GM19023 (cell line): Measurements from ENCODE around the gene ONECUT3.
"Not testable (repeated sequence)": the region's sequence is repeated elsewhere in the genome, so short reads cannot be mapped to it uniquely, and the experiment has no call there.

Experiments
- ATAC-seq: cut with Tn5 transposase; IDR thresholded peaks from one replicate; pipeline ENCODE4 v1.9.1; 2021; ENCODE audit warnings: mild to moderate bottlenecking, moderate library complexity; ENCODE audit not compliant: unreplicated experiment

The ONECUT3 gene

GRCh38 chr19:1790054-1790792, 36.9 kb downstream of the ONECUT3 start:
- no peak for ATAC-seq

DNA sequence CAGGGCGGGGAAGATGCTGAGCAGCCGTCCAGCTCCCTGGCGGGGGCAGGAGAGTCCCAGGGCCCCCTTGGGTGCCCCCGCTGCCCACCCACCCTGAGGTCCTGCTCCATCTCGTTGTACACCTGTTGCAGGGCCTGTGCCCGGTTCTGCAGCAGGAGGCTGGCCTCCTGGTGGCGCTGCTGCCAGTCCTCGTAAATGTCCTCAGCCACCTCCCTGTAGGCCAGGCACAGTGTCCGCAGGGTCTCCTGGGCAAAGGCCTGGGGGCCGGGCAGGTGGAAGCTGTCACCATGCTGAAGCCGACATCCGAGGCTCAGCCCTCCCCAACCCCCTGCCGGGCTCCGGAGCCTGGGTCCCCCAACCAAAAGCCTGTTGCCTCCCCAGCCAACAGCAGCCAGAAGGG, 38.6 kb downstream of the ONECUT3 start:
- no peak for ATAC-seq

- no peak for ATAC-seq
Observed at GRCh38 chr19:1794424-1795172, 41.3 kb downstream of the ONECUT3 start.

- no peak for ATAC-seq
Observed at GRCh38 chr19:1796395-1797142, 43.3 kb downstream of the ONECUT3 start.

DNA sequence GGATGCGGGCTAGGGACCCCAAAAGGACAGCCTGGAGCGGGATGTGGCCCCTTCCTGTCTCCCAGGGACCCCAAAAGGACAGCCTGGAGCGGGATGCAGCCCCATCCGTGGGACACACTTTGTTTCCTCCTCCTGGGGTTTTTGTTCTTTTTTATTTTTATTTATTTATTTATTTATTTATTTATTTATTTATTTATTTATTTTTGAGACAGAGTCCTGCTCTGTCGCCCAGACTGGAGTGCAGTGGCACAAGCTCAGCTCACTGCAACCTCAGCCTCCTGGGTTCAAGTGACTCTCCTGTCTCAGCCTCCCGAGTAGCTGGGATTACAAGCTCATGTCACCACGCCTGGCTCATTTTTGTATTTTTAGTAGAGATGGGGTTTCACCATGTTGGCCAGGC, 44.0 kb downstream of the ONECUT3 start:
- not testable (repeated sequence) for ATAC-seq

DNA sequence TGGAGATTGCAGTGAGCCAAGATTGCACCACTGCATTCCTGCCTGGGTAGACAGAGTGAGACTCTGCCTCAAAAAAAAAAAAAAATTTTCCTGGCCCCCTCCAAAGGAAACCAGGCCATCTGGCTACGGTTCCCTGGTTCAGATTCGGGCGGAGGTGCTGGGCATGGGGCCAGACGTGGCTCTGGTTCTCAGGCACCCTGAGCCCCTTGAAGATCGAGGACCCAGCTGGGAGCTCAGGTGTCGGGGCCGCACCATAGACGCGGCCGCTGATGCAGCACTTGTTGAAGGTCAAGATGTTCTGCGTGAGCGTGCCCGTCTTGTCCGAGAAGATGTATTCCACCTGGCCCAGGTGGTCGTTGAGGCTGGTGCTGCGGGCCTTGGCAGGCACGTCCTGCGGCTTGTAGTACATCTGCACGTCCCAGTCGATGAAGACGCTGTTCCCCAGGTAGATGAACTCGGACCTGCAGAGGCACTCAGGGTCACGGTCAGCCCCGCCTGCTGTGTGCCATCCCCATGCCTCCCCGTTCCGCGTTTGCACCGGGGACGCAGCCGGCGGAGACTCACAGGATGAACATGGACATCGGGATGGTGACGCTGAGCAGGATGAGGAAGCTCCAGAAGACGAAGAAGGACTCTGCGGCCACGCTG, 46.5 kb downstream of the ONECUT3 start:
- ATAC-seq, result no peak

- no peak for ATAC-seq
Observed at GRCh38 chr19:1804858-1805257, 51.6 kb downstream of the ONECUT3 start.

- no peak for ATAC-seq
Observed at GRCh38 chr19:1805401-1806183, 52.3 kb downstream of the ONECUT3 start.

- ATAC-seq, result no peak
Observed at GRCh38 chr19:1806184-1807029, 53.1 kb downstream of the ONECUT3 start.

DNA sequence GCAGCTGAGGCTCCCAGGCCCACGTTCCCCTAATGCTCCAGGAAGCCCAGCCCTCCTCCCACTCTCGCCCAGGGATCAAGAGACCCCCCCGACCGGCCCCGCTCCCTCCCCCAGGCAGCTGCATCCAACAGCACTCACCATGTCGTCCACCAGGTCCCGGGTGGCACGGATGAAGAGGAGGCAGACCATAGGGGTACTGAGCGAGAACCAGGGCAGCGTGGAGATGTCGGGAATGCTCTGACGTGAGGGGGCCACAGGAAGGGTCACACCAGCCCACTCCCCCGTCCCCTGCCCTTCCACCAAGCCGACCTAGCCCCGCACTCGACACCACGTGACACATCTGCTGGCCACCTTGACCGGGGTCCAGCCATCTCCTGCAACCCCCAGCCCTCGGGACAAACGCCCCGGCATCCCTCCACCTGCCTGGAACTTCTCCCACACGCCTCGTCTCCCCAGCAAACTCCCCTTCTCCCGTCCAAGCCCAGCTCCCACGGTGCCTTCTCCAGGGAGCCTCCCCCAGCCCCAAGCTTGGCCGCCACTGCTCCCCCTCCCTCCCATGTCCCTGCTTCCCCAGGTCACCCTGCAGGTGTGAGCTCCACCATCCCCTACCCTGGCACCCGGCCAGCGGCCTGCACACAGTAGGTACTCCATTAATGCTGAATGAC, 53.9 kb downstream of the ONECUT3 start:
- no peak for ATAC-seq

DNA sequence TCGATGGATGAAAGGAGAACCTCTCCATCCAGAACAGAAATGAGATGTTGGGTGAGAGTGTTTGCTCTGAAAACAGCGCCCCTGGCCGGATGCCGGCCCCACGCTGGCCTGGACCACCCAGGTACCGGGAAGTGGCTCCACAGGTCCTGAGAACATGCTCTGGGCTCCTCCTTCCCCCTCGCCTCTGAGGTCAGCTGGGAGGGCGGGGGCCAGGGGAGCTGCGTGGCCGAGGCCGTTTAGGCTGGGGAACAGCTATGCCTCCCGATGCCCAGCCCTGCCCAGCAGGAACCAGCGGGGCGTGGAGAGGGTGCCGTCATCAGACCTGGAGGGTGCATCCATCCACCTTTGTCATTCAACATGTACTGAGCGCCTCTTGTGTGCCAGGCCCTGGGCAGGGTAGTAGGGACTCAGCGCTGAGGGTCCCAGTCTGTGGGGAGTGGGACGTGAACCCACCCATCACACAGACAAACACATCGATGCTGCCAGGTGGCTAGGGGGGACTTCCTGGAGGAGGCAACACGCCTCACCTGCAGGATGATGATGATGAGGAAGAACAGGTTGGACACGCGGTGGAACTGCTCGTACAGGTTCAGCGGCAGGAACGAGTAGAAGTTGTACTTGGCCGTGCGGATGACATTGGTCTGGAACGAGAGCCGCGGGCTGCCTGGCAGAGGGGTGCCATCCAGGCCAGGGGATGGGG, 54.5 kb downstream of the ONECUT3 start:
- no peak for ATAC-seq

GRCh38 chr19:1808395-1808731, 55.1 kb downstream of the ONECUT3 start:
- ATAC-seq, result no peak

DNA sequence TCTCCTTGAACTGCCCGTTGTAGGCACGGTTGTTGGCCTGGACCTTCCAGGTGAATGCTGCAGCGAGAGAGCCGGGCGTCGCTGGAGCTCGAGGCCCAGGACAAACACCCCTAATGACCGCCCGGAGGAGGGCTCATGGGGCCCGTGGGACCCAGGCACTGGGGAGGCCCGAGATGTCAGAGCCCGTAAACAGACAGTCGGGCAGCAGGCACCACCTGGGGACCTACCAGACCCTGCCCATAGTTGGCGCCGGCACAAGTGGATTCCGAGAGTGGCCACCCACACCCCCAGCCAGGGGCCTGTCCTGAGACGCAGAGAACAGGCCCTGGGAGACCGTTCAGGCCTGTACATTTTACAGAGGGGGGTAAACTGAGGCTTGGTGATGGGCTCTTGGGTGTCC, 56.4 kb downstream of the ONECUT3 start:
- ATAC-seq, result no peak

DNA sequence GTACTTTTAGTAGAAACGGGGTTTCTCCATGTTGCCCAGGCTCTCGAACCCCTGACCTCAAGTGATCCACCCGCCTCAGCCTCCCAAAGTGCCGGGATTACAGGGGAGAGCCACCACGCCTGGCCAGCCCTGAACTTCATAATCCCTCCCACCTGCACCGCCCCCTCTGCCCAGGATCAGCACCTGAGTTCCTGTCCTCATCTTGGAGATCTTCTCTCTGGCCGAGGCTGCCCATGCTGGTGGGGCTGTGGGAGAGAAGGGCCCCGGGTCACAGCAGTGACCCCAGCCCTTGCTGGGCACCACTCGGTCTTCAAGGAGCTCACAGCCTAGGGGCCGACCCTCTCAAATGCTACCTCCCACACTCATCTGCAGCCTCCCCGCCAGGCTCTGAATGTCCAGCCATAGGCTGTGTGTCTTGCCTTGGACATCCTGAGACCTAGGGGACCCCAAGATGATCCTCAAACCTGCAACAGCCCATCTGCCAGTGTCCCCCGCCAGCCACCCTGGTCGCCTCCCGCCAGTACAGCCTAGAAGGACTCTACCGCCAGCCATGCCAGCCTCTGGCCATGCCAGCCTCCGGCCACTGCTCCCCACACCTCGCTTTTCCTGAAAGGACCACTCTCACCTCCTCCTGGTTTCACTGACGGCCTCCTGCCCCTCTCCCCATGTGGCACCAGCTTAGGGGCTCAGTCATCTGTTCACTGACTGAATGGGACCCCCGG, 57.3 kb downstream of the ONECUT3 start:
- no peak for ATAC-seq

GRCh38 chr19:1811472-1811894, 58.2 kb downstream of the ONECUT3 start:
- ATAC-seq, result no peak

DNA sequence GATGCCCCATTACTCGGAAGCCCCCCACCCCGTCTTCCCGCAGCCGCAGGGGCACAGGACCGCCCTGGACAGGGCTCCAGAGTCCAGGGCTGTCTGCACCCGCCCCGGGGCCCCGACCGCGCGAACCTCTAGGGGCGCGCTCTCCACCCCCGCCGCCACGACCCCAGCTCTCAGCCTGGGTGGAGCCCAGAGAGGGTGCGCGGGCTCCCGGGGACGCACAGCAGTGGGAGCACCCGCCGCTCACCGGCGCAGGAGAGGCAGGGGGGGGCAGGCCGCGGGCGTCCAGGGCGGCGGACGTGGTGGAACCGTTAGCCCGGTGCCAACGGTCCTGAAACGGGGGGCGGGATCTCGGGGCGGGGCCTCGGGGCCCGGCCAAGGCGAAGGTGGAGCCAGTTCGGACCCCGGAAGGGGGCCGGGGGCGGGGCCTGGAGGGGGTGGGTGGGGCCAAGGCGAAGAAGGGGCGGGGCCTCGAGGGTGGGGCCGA, 58.7 kb downstream of the ONECUT3 start, which contains the start of gene ATP8B3:
TSS of gene ATP8B3 (minus strand) at position 335 of the 484 bp plus-strand sequence. CDS start 540 bp downstream, outside the sequence.
- peak; percentile 16 for ATAC-seq

- peak; percentile 81 for ATAC-seq
Observed at GRCh38 chr19:1812426-1813191, 59.3 kb downstream of the ONECUT3 start.
